Pons (tissue), 1 donor: ENCODE results near the gene ZBTB22.
"Not testable (repeated sequence)": the region's sequence is repeated elsewhere in the genome, so short reads cannot be mapped to it uniquely, and the experiment has no call there.

Source experiments
- DNase-seq: peaks from one replicate; pipeline ENCODE4 v3.0.0-alpha.2; 2016; ENCODE audit warnings: low spot score

Gene ZBTB22

GRCh38 chr6:33299237-33299944 lies 18.2 kb downstream of the ZBTB22 start:
- peak; percentile 89 for DNase-seq

DNA sequence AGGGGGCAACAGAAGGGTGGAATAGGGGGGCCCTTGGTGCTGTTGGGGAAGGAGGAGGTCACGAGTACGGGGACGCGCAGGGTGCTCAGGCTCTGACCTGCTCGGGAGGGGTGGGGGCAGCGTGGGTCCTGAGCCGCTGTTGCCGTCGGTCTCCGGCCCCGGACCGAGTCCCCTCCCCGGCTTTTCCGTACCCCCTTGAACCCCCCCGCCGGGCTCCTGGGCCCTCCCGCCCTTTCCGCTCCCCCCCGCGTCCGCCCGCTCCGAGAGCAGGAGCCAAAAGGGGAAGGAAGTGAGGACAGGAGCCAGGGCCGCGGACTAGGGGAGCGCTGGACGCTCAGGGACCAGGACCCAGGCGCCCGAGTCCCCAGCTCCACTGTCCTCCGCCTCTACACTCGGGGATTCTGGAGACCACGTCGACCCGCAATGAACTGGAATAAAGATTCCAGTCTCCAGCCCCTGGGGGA lies 18.7 kb downstream of the ZBTB22 start, which contains the start of gene RGL2:
Gene RGL2 (minus strand): TSS at position 170 of the 464 bp plus-strand sequence. CDS start 332 bp downstream, outside the sequence.
- peak; percentile 80 for DNase-seq

DNA sequence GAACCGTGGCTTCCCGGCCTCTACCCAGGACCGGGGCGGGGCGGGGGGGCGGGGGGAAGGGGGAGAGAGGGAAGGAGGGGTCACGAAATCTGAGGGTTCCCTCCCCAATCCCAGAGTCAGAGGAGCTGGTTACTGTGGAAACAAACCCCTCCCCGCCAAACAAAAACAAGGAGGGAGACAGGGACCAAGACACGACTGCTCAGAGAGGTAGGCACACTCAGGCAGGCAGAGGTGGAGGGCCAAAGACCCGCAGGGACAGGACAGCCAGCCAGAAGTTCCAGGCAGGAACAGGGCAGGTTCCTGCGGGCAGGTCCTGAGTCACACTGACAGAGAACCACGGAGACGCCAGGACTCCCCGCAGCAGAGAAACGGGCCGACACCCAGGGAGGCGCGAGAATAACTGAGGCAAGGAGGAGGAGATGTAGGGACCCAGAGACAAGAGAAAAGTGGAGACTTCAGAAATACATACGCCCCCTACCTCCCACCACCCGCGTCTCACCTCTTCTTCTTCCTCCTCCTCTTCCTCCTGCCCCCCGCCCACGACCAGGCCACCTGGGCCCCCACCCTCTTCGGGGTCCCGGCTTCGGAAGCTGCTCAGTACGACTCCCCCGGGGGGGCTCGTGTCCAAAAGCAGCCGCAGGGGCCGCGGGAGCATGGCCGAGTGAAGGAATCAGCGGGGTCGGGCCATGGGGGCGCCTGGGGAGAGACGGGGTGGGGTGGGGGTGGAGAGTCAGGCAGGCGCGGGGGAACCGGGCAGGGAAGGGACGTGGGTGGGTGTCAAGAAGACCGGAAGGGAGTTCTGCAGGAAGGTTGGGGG lies 19.4 kb downstream of the ZBTB22 start:
- no peak for DNase-seq

GRCh38 chr6:33297406-33297955 lies 20.1 kb downstream of the ZBTB22 start:
- no peak for DNase-seq

DNA sequence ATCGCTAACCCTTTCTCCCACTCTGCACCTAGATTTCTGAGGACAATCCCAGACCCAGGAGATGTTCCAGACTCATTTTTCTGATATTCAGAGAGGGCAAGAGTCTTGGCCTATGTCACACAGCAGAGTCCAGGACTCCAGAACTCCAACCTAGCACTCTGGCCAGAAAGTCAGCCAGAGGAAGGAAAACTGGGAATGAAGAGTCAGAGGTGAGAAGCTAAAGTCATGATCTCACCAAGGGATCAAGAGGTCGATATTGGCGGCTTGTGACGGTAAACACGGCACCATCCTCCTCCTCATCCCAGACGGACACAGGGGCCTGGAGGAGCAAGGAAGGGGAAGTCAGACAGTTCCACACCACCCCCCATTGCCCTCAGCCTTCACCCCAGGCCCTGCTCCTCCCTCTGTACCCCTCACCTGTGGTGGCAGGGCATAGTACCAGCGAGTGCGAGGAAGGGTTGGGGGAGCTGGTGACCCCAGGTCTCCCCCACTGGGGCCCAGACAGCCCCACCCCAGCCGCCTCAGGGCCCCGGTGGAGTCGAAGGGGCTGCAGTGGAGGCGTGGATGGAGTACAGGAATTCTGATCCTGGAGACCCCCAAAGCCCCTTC lies 20.6 kb downstream of the ZBTB22 start:
- DNase-seq = no peak

GRCh38 chr6:33295621-33296369 lies 21.7 kb downstream of the ZBTB22 start:
- no peak for DNase-seq

GRCh38 chr6:33294086-33294823 lies 23.3 kb downstream of the ZBTB22 start:
- DNase-seq = no peak

DNA sequence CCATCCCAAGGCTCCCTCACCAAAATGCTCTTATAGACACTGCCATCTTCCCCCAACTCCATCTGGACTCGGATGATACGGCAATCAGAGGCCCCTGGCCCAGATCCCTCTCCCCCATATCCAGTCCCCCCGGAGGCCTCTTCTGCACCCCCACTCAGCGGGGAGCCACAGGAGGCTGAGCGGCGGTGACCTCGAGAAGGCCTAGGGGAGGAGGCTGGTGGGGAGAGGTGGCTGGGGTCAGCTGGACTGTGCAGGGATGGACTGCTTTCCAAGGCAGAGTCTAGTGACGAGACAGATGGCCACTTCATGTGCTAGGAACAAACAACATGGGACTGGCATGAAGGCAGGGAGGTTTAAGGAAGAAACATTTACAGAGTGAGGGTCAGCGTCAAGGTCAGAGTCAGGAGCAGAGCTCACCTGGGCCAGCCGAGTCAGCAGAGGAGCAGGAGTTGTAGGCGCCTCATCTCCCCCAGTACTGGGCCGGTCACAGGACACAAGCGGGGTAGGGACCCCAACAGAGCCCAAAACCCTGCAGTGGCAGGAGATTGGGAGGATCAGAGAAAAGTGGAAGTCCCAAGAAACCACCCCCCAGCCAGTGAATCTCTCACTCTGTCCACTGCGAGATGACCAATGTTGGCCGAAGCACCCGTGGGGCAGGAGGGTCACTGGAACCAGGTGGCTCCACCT lies 24.4 kb downstream of the ZBTB22 start:
- no peak for DNase-seq

DNA sequence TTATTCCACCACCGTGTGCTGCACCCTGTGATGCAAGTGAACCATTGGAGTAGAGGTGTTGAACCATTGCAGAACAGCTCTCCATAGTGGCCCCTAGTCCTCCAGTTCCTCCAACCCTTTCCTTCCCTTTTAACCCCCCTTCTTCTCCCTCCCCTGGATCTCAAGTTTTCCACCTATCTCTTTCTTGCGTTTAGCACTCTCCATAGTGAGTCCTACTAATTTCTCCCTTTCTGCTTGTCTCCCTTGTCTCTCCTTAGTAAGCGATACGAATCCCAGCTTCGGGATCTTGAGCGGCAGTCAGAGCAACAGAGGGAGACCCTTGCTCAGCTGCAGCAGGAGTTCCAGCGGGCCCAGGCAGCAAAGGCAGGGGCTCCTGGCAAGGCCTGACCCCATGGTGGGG lies 27.1 kb downstream of the ZBTB22 start:
- no peak for DNase-seq

- DNase-seq = no peak
These were observed 27.7 kb downstream of the ZBTB22 start for GRCh38 chr6:33289784-33290315.

DNA sequence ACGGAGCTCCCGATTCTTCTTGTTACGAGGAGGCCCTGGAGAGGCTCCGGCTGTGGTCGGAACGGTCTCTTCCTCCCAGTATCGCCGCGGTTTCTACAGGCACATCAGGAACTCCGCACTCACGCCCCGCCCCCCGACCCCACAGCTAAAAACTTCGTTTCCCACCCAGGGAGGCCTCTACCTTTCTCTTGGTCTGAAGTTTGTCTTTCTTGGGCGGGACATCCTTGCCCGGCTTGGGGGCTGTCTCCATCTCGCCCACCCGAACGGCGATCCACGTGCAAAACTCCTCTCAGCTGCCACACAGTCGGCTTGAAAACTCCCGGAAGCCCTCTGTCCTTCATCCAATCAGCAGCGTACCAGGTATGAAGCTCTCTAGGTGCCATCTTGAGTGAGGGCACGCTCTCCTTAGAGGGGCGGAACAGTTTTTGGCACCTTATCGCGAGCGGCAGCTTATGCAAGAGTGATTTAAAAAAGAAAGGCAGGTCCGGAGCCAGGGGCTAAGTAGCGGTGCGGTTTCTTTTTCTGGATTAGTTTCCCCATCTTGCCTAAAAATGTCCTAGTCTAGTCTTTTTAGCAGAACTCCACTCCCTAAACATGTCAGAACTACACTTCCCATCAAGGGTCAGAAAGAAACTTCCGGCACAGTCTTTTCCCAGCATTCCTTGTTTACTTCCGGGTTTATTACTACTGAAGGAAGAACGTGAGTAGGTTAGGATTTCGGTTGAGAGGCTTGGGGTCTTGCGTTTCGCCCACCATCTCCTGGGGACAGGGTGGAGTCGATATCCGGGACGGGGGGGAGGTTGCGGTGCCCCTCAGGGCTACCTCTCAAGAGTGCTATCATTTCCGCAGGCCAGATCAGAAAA lies 28.4 kb downstream of the ZBTB22 start, which contains the start of the genes PFDN6 and WDR46:
Gene PFDN6 (plus strand): TSS at position 681 of the 863 bp plus-strand sequence. CDS start 256 bp downstream, outside the sequence.
Gene WDR46 (minus strand): TSS at position 319 of the 863 bp plus-strand sequence. CDS start 69 bp downstream, at position 250.
- DNase-seq = peak; percentile 99

GRCh38 chr6:33288141-33288920 lies 29.2 kb downstream of the ZBTB22 start:
- DNase-seq = no peak

DNA sequence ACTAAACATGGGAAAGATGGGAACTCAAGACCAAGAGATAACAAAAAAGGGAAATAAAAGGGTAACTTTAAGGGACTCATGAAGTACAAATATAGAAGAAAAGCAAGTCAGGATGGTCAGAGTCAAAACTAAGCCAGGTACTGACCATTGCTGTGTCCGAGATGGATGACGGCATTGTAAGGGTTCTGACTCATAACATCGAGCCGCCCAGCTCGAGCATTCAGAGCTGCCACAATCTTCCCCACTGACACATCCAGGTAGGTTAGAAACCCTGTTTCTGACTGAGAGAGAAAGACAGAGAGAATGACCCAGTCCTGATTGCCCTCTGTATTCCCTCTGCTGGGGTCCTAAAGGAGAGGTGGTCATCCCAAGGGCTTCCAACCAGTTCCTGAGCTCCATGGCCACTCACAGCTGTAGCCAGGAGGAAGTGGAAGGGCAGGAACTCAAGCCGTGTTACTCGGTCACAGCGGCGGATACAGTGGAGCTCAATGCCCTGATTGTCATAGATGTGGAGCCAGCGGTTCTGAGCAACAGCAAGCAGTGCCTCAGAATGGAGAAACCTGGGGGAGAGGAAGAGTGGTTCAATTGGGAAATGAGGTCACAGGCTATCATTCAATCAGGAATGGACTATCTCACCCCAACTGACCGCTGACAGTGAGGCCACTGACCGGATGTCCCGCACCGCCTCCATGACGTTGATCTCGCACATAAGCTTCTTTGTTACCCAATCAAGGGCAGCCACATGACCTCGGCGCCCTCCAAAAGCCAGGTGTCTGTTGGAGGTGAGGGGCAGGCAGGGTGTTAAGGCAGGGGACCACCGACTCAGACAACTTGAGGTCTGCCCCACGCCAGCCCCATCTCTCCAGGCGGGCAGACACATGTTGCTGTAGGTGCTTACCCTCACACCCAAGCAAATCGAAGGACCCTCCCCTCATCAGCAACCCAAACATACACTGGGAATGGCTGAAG lies 30.3 kb downstream of the ZBTB22 start:
- no peak for DNase-seq

- not testable (repeated sequence) for DNase-seq
These were observed 32.3 kb downstream of the ZBTB22 start for GRCh38 chr6:33285214-33285613.

- DNase-seq = no peak
These were observed 37.0 kb downstream of the ZBTB22 start for GRCh38 chr6:33280539-33280938.

- DNase-seq = no peak
These were observed 37.5 kb downstream of the ZBTB22 start for GRCh38 chr6:33279971-33280511.
